NCI-H1092 treated with DMSO at 0.1 percent for 48 hours (cell line): Measurements from ENCODE around the gene RYR1.
"Not testable (repeated sequence)": the region's sequence is repeated elsewhere in the genome, so short reads cannot be mapped to it uniquely, and the experiment has no call there.

ENCODE experiments used
- DNase-seq: peaks from one replicate; lab custom pipeline; 2025; lab: John Stamatoyannopoulos, UW

The RYR1 gene

DNA sequence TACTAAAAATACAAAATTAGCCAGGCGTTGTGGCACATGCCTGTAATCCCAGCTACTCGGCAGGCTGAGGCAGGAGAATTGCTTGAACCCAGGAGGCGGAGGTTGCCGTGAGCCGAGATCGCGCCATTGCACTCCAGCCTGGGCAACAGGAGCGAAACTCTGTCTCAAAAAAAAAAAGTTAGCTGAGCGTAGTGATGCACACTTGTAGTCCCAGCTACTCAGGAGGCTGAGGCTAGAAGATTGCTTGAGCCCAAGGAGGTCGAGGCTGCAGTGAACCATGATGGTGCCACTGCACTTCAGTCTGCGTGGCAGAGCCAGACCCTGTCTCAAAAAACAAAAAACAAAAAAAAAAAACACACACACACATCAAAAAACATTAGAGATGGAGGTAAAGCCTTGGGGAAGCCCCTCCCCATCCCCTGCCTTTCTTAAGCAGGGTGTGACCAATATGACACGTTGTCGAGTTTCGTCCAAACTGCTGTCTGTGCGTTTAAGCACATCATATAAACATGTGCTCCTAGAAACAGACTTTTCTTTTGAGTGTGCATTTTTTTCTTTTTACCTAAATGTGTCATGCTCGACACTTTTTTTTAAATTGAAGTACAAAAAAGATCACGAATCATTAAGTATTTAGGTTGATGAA, 6.3 kb upstream of the RYR1 start:
- DNase-seq = not testable (repeated sequence)

DNA sequence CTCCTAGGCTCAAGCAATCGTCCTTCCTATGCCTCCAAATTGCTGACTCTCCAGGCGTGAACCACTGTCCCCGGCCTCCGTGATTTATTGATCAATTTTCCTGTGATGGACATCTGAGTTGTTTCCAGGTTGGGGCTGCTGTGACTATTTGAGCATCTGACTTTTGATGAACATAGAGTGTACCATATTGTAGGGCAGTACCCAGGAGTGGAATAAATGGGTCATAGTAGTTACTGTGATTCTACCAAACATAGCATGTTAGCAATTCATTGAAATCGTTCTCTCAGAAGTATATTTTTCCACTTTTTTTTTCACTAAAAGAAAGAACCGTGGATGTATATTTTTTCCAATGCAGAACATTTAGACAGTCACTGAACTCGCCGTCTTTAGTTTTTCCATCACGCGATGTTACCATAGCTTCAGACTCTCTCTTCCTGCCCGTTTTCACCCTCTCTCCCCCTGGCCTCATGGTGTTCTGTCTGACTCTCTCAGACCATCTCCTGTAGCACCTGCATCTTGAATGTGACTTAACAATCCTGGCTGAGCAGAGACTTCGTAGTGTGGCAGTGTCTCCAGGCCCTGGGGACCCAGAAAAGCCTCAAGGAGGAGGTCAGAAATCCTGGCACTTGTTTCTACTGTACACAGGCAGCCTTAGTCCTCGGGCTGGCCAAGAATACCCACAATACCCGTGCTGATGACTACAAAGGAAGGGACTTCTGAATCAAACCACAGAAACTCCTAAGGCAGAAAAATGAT, 4.3 kb upstream of the RYR1 start:
- DNase-seq = no peak

GRCh38 chr19:38429811-38430156, 3.7 kb upstream of the RYR1 start:
- DNase-seq = no peak

GRCh38 chr19:38430931-38431330, 2.6 kb upstream of the RYR1 start:
- DNase-seq = no peak

- no peak for DNase-seq
Observed at GRCh38 chr19:38434549-38435051, 1.1 kb downstream of the RYR1 start.

- no peak for DNase-seq
Observed at GRCh38 chr19:38437295-38437694, 3.8 kb downstream of the RYR1 start.

- no peak for DNase-seq
Observed at GRCh38 chr19:38437917-38438316, 4.4 kb downstream of the RYR1 start.

DNA sequence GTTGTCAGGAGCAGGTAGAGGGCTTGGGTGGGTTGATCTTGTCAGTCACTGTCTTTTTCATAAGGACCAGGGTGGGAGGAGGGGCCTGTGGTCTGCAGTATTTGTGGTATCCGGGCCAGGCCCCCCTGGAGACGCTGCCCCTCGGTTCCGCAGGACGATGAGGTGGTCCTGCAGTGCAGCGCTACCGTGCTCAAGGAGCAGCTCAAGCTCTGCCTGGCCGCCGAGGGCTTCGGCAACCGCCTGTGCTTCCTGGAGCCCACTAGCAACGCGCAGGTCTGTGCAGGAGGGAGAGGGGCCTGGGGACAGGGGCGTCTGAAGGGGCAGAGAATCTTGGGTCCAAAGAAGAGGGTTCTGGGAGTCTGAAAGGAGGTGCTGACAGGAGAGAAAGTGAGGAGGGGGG, 7.1 kb downstream of the RYR1 start:
- no peak for DNase-seq

- no peak for DNase-seq
Observed at GRCh38 chr19:38441657-38442348, 8.3 kb downstream of the RYR1 start.

DNA sequence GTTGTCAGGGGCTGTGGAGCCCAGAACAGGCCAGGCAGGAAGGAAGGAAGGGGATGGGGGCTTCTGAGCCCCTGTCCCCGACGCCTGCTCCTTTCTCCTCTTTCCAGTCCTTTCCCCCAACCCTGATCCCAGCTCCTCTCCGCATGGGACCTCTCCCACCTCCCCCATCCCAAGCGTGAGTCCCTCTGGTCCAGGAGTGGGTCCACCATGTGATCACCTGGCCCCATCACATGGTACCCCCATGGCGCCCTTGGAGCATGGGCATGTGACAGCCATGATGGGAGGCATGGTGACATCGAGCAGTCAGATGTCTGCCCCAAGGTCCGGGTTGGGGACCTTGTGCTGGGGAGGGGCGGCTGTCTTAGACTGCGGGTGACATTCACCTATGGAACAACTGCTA, 9.2 kb downstream of the RYR1 start:
- DNase-seq = no peak

- no peak for DNase-seq
Observed at GRCh38 chr19:38443458-38443999, 10.0 kb downstream of the RYR1 start.

DNA sequence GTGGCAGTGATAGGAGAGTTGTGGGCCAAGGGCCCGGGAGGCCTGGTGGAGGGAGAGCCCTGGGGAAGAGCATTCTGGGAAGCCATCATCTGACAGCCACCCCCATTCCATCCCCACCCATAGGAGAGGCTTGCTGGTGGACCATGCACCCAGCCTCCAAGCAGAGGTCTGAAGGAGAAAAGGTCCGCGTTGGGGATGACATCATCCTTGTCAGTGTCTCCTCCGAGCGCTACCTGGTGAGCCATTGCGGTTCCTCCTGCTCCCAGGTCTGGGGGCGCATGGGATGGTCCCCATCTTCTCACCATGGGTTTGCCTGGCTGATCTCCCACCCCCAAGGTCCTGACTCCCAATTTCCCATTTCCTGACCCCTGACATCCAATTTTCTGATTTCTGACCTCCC, 10.5 kb downstream of the RYR1 start:
- DNase-seq = no peak

- DNase-seq = no peak
Observed at GRCh38 chr19:38445362-38445761, 11.9 kb downstream of the RYR1 start.

DNA sequence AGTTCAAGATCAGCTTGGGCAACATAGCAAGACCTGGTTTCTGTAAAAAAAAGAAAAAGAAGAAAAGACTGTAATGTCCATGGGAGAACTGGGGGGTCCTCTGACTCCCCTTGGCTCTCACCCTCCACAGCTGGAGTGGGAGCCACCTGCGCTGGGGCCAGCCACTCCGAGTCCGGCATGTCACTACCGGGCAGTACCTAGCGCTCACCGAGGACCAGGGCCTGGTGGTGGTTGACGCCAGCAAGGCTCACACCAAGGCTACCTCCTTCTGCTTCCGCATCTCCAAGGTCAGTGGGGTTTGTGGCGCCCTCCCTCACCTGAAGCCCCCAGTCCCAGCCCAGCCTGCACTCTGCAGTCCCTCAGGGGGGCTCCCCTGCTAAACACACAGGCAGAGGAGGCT, 14.7 kb downstream of the RYR1 start:
- no peak for DNase-seq

DNA sequence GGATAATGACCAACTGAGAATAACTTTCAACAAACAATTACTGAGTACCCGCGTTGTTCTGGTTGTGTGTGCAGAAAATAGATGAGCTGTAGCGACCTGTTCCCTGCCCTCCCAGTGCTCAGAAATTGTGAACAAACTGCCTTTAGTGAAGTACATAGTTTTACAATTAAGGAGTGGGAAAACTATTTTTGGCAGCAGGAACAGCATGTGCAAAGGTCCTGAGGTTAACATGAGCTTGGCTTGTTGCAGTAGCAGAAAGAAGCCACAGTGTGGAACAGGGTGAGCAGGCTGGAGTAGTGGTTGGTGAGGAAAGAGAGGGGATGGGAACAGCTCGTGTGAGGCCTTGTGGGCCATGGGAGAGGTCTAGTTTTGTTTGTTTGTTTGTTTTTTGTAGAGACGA, 16.0 kb downstream of the RYR1 start:
- no peak for DNase-seq

- no peak for DNase-seq
Observed at GRCh38 chr19:38451036-38451435, 17.5 kb downstream of the RYR1 start.

GRCh38 chr19:38451629-38452028, 18.1 kb downstream of the RYR1 start:
- DNase-seq = no peak

DNA sequence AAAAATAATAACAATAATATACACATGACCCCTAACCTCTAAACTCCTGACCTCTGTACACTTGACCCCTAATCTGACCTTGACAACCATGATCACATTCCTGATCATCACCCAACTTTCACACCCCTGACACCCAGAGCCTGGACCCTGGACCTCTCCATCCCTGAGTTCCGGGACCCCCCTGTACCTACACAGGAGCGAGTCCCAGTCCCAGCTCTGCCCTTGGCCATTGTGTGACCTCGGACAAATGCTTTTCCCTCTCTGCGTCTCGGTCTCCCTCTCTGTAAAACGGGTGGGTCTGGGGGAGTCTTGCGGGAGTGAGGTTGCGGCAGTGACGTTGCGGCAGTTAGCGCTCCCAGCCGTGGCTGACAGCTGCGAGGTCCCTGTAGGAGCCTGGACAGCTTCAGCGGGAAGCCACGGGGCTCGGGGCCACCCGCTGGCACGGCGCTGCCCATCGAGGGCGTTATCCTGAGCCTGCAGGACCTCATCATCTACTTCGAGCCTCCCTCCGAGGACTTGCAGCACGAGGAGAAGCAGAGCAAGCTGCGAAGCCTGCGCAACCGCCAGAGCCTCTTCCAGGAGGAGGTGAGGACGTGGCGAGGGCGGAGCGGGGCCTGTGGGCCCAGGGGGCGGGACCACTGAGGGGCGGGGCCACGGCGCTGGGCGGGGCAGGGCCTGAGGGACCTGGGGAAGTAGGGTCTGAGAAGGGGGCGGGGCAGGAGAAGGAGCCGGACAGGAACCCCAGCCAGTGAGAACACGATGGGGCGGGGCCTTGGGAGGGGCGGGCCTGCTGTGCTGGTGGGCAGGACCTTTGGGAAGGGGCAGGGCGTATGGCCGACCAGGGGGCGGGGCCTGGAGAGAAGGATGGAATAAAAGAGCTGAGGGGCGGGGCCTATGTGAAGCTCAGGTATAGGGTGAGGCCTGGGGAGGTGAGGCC, 19.2 kb downstream of the RYR1 start:
- DNase-seq = no peak

DNA sequence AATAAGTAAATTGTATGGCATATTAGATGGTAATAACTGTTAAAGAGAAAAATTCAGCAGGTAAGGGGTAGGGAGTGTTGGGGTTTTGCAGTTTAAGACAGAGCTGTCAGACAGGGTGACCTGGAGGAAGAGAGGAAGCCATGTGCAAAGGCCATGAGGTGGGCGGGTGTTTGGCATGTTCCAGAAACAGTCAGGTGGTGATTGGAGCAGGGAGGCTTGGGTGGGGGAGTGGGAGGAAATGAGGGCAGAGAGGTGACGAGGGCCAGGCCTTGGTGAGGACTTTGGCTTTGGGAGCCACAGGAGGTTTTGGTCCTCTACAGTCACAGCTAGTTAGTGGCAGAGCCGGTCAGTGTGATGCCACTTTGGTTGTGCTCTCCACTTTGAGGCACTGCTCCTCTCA, 20.1 kb downstream of the RYR1 start:
- DNase-seq = no peak

- DNase-seq = no peak
Observed at GRCh38 chr19:38455031-38455430, 21.5 kb downstream of the RYR1 start.

DNA sequence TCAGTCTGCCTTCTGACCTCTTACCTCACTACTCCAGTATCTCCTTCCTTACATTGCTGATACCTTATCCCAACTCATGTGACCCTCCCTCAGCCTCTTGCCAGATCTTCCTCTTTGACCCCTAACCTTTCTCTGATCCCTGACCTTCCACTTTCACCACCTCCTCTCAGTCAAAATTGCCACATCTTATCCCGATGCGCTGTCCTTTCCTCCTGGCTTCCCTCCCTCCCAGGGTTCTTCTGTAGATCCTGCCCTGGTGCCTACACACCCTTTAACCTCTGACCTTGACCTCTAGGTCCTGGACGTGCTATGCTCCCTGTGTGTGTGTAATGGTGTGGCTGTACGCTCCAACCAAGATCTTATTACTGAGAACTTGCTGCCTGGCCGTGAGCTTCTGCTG, 23.7 kb downstream of the RYR1 start:
- no peak for DNase-seq
